OCI-LY3 (cell line): ENCODE data around the gene CELF2.

Source experiments
- CTCF ChIP-seq: fragments of 200-600, 300-600 bp; sonication (generic); IDR thresholded peaks from 2 replicates; pipeline ENCODE4 v1.5.1; 2014; ENCODE audit warnings: antibody characterized with exemption, low read length, low read depth
- EZH2phosphoT487 ChIP-seq: fragments of 200-600 bp; shearing (Covaris generic); IDR thresholded peaks from 2 replicates; pipeline ENCODE4 v1.6.1; 2018; ENCODE audit warnings: antibody characterized with exemption, mixed run types, low read depth

DNA sequence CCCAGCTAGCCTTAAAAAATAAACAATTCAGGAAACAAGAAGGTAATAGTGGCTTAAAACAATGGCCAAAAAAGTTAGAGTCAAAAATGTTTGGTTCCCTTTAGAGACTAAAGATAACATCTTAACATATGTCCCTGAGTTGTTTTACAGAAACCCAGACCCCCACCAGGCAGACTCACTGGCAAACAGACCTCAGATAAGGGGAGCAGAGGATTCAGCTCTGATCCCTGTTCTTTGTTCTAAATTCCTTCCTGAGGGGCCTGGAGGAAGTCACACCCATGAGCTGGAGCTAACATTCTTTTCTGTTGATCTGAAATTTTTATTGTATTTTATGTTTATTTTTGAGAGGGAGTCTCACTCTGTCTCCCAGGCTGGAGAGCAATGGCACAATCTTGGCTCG, 346.6 kb downstream of the CELF2 start:
- TF ChIP-seq CTCF = no peak
- no peak for TF ChIP-seq EZH2phosphoT487
